ENCODE measurements around the gene ARHGEF40.

The ARHGEF40 gene

DNA sequence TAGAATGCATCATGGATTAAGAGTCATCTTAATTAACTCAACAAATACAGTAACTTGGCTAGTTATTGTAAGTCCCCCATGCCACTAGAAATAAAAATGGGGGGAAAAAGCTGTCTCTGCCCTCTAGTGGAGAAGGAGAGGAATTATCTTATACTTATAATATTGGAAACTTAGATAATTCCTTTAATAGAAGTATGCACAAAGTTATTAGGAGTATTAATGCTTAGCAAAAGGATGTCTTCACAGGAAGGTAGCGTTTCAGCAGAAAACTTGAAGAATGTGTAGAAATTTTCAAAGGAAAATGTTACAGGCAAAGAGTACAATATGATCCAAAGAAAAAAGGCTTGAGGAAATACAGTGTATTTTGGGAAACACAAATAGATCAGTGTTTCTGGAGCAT is 65.9 kb downstream of the ARHGEF40 start:
- DNase-seq = no peak

Data from stimulated activated CD4-positive, alpha-beta T cell treated with anti-CD3 and anti-CD28 coated beads, Interleukin-2, amount 100 ng/mL, for 24 hours (primary cell).